ENCODE measurements around the gene PRAC2.

DNA sequence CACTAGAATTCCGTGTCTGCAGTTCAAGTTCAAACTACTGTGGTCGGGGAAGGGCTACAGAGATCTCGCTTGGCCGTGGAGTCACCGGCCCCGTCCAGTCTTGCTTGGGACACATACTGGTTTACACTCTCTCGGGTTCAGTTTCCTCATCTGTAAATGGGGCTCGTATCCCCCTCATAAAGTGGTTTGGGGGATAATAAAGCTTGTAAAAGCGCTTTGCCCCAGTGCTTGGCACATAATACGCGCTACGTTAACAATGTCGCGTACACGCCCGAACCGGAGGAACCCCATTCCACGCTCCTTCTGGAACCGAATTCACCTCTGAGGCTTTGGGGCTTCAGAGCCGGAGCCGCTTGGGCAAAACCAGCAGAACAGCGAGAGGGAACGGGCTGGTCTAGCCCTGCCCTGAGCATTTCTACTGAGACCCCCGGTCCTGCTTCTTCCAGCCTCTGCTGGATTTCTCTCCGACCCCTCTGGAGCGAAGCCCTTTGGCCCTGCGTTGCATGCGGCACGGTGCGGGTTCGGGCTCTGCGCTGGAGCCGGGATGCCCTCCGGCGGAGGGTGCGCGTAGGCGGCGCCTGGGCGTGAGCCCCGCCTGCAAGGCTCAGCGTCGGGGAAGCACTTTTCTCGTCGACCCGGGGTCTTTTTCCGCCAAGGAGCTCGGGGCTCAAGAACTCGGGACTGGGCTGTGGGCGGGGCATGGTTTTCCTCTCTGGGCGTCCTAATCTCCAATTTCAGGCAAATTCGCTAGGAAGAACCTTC lies 31.7 kb downstream of the PRAC2 start:
- TF ChIP-seq, protein P1, sequence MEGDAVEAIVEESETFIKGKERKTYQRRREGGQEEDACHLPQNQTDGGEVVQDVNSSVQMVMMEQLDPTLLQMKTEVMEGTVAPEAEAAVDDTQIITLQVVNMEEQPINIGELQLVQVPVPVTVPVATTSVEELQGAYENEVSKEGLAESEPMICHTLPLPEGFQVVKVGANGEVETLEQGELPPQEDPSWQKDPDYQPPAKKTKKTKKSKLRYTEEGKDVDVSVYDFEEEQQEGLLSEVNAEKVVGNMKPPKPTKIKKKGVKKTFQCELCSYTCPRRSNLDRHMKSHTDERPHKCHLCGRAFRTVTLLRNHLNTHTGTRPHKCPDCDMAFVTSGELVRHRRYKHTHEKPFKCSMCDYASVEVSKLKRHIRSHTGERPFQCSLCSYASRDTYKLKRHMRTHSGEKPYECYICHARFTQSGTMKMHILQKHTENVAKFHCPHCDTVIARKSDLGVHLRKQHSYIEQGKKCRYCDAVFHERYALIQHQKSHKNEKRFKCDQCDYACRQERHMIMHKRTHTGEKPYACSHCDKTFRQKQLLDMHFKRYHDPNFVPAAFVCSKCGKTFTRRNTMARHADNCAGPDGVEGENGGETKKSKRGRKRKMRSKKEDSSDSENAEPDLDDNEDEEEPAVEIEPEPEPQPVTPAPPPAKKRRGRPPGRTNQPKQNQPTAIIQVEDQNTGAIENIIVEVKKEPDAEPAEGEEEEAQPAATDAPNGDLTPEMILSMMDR (IDR thresholded peaks at IDR 0.05), result no peak
- TF ChIP-seq POLR2A (IDR thresholded peaks at IDR 0.05), result no peak
